Trophoblast cell (in vitro differentiated cells and primary cell): ENCODE results near the gene ATN1.
"Not testable (repeated sequence)": the region's sequence is repeated elsewhere in the genome, so short reads cannot be mapped to it uniquely, and the experiment has no call there.

ENCODE experiments used
- DNase-seq, 2 donors: peaks; one replicate each; pipeline ENCODE4 v3.0.0-alpha.2; 2016
- H2AFZ ChIP-seq: 2 replicates; pipeline ENCODE4 v1.6.1; 2013; ENCODE audit warnings: low read length, moderate library complexity, mild to moderate bottlenecking; ENCODE audit not compliant: insufficient read depth, poor library complexity
- H2AK5ac ChIP-seq: 2 replicates; pipeline ENCODE4 v1.6.1; 2013; ENCODE audit warnings: mild to moderate bottlenecking, low read length
- H2BK120ac ChIP-seq: 2 replicates; pipeline ENCODE4 v1.6.1; 2013; ENCODE audit warnings: low read length, mild to moderate bottlenecking, moderate library complexity; ENCODE audit not compliant: insufficient read depth, poor library complexity
- H2BK12ac ChIP-seq: 2 replicates; pipeline ENCODE4 v1.6.1; 2013; ENCODE audit warnings: mild to moderate bottlenecking, low read length, moderate library complexity
- H2BK5ac ChIP-seq: 2 replicates; pipeline ENCODE4 v1.6.1; 2013; ENCODE audit warnings: low read length, low read depth, moderate library complexity, mild to moderate bottlenecking; ENCODE audit not compliant: poor library complexity
- H3K14ac ChIP-seq: 2 replicates; pipeline ENCODE4 v1.6.1; 2013; ENCODE audit warnings: mild to moderate bottlenecking, low read length
- H3K18ac ChIP-seq: 2 replicates; pipeline ENCODE4 v1.6.1; 2013; ENCODE audit warnings: mild to moderate bottlenecking, low read length
- H3K23ac ChIP-seq: 2 replicates; pipeline ENCODE4 v1.6.1; 2013; ENCODE audit warnings: low read length
- H3K27ac ChIP-seq: 2 replicates; pipeline ENCODE4 v1.5.1; 2013; ENCODE audit warnings: low read depth, mild to moderate bottlenecking, inconsistent platforms, low read length, moderate library complexity
- H3K27me3 ChIP-seq: 2 replicates; pipeline ENCODE4 v1.6.1; 2013; ENCODE audit warnings: inconsistent platforms, mild to moderate bottlenecking, low read length, moderate library complexity; ENCODE audit not compliant: insufficient read depth
- H3K36me3 ChIP-seq, 2 experiments: 1 replicate in 1 of 2; 2 replicates in 1 of 2; pipeline ENCODE4 v1.6.1; 2013; ENCODE audit warnings: low read length in 2 of 2, mild to moderate bottlenecking in 2 of 2, moderate library complexity in 1 of 2; ENCODE audit not compliant: insufficient read depth in 2 of 2, control insufficient read depth in 1 of 2
- H3K4ac ChIP-seq: 2 replicates; pipeline ENCODE4 v1.6.1; 2013; ENCODE audit warnings: low read depth, mild to moderate bottlenecking, low read length, moderate library complexity
- H3K4me1 ChIP-seq, 2 experiments: 1 replicate in 1 of 2; 2 replicates in 1 of 2; pipeline ENCODE4 v1.6.1; 2013; ENCODE audit warnings: low read length in 2 of 2, mild to moderate bottlenecking in 2 of 2, moderate library complexity in 1 of 2; ENCODE audit not compliant: insufficient read depth in 2 of 2, control insufficient read depth in 1 of 2
- H3K4me2 ChIP-seq: 2 replicates; pipeline ENCODE4 v1.6.1; 2013; ENCODE audit warnings: inconsistent platforms, mild to moderate bottlenecking, low read length, moderate library complexity
- H3K4me3 ChIP-seq: 2 replicates; pipeline ENCODE4 v1.5.1; 2013; ENCODE audit warnings: mild to moderate bottlenecking, low read depth, low read length, inconsistent platforms
- H3K79me1 ChIP-seq: one replicate; pipeline ENCODE4 v1.6.1; 2013; ENCODE audit warnings: low read length
- H3K79me2 ChIP-seq: 2 replicates; pipeline ENCODE4 v1.6.1; 2013; ENCODE audit warnings: low read length, mild to moderate bottlenecking; ENCODE audit not compliant: control insufficient read depth, insufficient read depth, poor library complexity
- H3K9ac ChIP-seq: 2 replicates; pipeline ENCODE4 v1.6.1; 2013; ENCODE audit warnings: mild to moderate bottlenecking, low read length
- H3K9me3 ChIP-seq: 2 replicates; pipeline ENCODE4 v1.6.1; 2013; ENCODE audit warnings: low read depth, mild to moderate bottlenecking, control low read depth, inconsistent platforms, low read length; ENCODE audit not compliant: insufficient read depth
- H4K12ac ChIP-seq: 2 replicates; pipeline ENCODE4 v1.6.1; 2013; ENCODE audit warnings: low read depth, mild to moderate bottlenecking, low read length, moderate library complexity
- H4K8ac ChIP-seq: 2 replicates; pipeline ENCODE4 v1.6.1; 2013; ENCODE audit warnings: low read depth, mild to moderate bottlenecking, low read length, moderate library complexity
- H4K91ac ChIP-seq: one replicate; pipeline ENCODE4 v1.6.1; 2013; ENCODE audit warnings: low read depth, mild to moderate bottlenecking, low read length, moderate library complexity
- WGBS: extraction: QIAGEN DNeasy Blood & Tissue Kit; methylation state at CpG from one replicate; pipeline ENCODE4 v1.1.7; 2013; ENCODE audit warnings: missing lambda C conversion rate; ENCODE audit not compliant: insufficient read length, insufficient coverage; ENCODE audit errors: extremely low coverage; 5-methylcytosine and 5-hydroxymethylcytosine counted together

ATN1 gene

DNA sequence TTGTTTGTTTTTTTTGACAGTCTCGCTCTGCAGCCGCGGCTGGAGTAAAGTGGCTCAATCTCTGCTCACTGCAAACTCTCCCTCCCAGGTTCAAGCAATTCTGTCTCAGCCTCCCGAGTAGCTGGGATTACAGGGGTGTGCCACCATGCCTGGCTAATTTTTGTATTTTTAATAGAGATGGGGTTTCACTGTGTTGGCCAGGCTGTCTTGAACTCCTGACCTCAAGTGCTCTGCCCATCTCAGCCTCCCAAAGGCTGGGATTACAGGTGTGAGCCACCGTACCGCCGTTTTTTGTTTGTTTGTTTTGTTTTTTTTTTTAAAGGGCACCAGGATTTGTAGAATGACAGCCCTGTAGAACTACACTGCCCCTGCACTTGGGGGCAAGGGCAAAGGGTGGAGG, 39.0 kb upstream of the ATN1 start:
- not testable (repeated sequence) for H2AK5ac ChIP-seq, H3K18ac ChIP-seq, H4K8ac ChIP-seq, H2BK120ac ChIP-seq, H3K27ac ChIP-seq, H2BK5ac ChIP-seq, H3K14ac ChIP-seq, DNase-seq, H3K9me3 ChIP-seq, H3K4me3 ChIP-seq, H3K36me3 ChIP-seq, H3K23ac ChIP-seq, H3K27me3 ChIP-seq, H4K91ac ChIP-seq, H2AFZ ChIP-seq, H3K79me2 ChIP-seq, H3K9ac ChIP-seq, H3K4ac ChIP-seq, H4K12ac ChIP-seq, H3K4me2 ChIP-seq, H3K4me1 ChIP-seq, H2BK12ac ChIP-seq
- WGBS = no CpG with 5 or more reads among the region's 7 CpGs
- peaks cover 12% of the 10 kb centered on the region for H3K79me1 ChIP-seq

DNA sequence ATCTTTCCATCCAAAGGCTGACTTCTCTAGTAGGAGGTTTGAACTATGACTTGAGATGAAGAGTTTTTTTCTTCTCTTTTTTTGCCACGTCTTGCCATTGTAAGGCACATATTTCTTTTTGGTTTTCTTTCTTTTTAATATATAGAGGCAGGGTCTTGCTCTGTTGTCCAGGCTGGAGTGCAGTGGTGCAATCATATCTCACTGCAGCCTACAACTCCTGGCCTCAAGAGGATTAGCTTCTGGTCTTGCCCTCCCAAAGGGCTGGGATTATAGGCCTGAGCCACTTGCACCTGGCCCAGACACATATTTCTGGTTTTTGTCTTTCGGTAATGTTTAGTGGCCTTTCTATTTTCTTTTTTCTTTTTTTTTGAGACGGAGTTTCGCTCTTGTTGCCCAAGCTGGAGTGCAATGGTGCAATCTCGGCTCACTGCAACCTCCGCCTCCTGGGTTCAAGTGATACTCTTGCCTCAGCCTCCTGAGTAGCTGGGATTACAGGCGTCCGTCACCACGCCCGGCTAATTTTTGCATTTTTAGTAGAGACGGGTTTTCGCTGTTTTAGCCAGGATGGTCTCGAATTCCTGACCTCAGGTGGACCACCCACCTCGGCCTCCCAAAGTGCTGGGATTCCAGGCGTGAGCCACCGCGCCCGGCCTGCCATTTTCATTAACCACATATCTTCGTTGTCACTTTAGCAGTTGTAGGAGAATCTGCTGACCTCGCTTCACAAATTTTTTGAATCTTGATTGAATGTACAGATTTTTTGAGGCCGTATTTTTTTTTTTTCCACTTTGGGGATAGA, 37.8 kb upstream of the ATN1 start:
- H3K79me2 ChIP-seq, H3K4me2 ChIP-seq, H3K9me3 ChIP-seq, H2BK5ac ChIP-seq, H4K12ac ChIP-seq, H2AFZ ChIP-seq, H3K23ac ChIP-seq, H3K14ac ChIP-seq, H3K9ac ChIP-seq, H3K18ac ChIP-seq, H3K27me3 ChIP-seq, H2BK120ac ChIP-seq, H4K8ac ChIP-seq, H3K36me3 ChIP-seq, H3K4me1 ChIP-seq, H3K4ac ChIP-seq, H3K4me3 ChIP-seq, H2AK5ac ChIP-seq: not testable (repeated sequence)
- Histone ChIP-seq H2BK12ac (peak overlapping the region; percentile 73), H3K27ac (peak overlapping the region; percentile 94), H4K91ac (peak overlapping the region; percentile 57), H3K79me1 (peaks cover 12% of the 10 kb centered on the region)
- WGBS = no CpG with 5 or more reads among the region's 21 CpGs
- DNase-seq = peak in 1 of 2 donors; percentile 10

DNA sequence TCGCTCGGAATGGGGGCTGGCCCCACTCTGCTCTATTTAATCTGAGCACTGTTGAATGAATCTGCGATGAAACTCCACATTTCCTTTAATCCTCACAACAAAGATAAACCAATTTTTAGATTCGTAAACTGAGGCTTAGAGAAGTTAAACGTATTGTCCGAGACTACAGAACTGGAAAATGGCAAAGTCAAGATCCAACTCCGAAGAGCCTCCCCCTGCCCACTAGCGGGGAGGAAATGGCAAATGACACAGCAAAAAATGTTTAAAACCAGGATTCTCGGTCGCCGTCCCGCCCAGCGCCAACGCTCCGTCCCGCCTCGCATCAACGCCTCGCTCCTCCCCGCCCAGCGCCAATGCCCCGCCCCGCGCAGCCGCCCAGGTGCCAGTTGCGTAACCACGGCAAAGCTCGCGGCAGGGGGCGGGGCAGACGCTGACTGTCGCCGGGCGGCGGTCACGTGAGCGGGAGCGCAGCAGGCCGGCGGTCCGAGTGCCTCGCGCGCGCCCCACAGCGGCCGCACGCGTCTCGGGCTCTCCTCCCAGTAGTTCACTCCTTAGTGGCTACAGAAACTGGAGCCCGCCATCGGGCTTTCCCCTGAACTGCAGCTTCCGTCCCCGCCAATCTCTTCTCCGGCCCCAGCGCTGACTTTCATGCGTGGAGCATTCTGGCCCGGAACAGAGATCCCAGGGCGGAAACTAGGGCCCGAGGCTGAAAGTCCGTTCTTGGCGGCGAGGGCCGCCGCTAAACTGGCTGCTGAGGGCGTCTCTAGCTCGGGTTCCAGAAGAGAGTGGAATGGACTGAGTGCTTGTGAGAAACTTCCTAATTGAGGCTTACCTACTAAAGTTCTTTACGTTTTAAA, 36.7 kb upstream of the ATN1 start:
- Histone ChIP-seq H4K12ac (peak overlapping the region; percentile 94), H3K27ac (peak overlapping the region; percentile 94), H3K9me3 (no peaks in the 10 kb centered on the region), H2AFZ (peak overlapping the region; percentile 93), H2BK120ac (peak overlapping the region; percentile 81), H3K4me3 (peak overlapping the region; percentile 64), H4K8ac (peak overlapping the region; percentile 96), H4K91ac (peak overlapping the region; percentile 95), H2BK5ac (peak overlapping the region; percentile 91), H3K23ac (no peak overlapping the region), H3K9ac (peak overlapping the region; percentile 94), H3K36me3 (no peaks in the 10 kb centered on the region), H3K4ac (peak overlapping the region; percentile 72), H3K14ac (peak overlapping the region; percentile 88), H3K4me1 (peaks cover 2 to 3% of the 10 kb centered on the region in 2 experiments), H3K18ac (peak overlapping the region; percentile 67), H3K27me3 (no peaks in the 10 kb centered on the region), H3K79me2 (no peaks in the 10 kb centered on the region), H2BK12ac (no peak overlapping the region), H3K79me1 (peaks cover 12% of the 10 kb centered on the region), H2AK5ac (no peak overlapping the region), H3K4me2 (peak overlapping the region; percentile 98)
- WGBS = no CpG with 5 or more reads among the region's 68 CpGs
- DNase-seq = peak; percentile 96 to 99

DNA sequence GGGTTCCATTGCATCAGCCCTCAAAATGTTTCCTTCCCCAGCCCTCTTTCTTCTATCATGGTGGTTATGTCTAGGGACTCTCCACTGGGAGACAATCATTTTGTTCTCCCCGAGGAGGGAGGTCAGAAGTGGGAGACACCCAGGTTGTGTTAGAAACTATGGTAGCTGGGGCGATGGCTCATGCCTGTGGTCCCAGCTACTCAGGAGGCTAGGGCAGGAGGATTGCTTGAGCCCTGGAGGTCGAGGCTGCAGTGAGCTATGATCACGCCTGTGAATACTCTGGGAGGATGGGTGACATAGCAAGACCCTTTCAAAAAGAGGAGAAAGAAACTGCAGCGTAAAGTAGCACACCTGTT, 36.1 kb upstream of the ATN1 start:
- H3K14ac ChIP-seq = no peak overlapping the region
- no peak overlapping the region for H3K23ac ChIP-seq
- H4K12ac ChIP-seq = no peak overlapping the region
- H3K9me3 ChIP-seq = no peaks in the 10 kb centered on the region
- peak overlapping the region; percentile 52 for H2BK120ac ChIP-seq
- H3K79me2 ChIP-seq = no peaks in the 10 kb centered on the region
- peak overlapping the region; percentile 68 for H3K4ac ChIP-seq
- no CpG with 5 or more reads among the region's 5 CpGs for WGBS
- no peak overlapping the region for H2BK5ac ChIP-seq
- H3K18ac ChIP-seq = peak overlapping the region; percentile 17
- peak overlapping the region; percentile 96 for H4K8ac ChIP-seq
- peak overlapping the region; percentile 85 for H4K91ac ChIP-seq
- H3K79me1 ChIP-seq = peaks cover 12% of the 10 kb centered on the region
- H2BK12ac ChIP-seq = peak overlapping the region; percentile 50
- H3K36me3 ChIP-seq = no peaks in the 10 kb centered on the region
- peak overlapping the region; percentile 98 for H3K4me2 ChIP-seq
- H3K9ac ChIP-seq = peak overlapping the region; percentile 94
- no peak for DNase-seq
- peaks cover 2 to 3% of the 10 kb centered on the region in 2 experiments for H3K4me1 ChIP-seq
- no peaks in the 10 kb centered on the region for H3K27me3 ChIP-seq
- H3K27ac ChIP-seq = peak overlapping the region; percentile 91
- no peak overlapping the region for H3K4me3 ChIP-seq
- H2AFZ ChIP-seq = peak overlapping the region; percentile 93
- H2AK5ac ChIP-seq = no peak overlapping the region
